Caco-2 (cell line): Measurements from ENCODE around the gene BRICD5. TPM values are rescaled to one million over a fixed set of nuclear protein-coding genes. Genes with fewer than 3 reads are reported as not detected.

Experiments
- BruUV-seq: library from RNA; stranded (reverse); fragments of 400-500 nt; replicated peaks from 2 replicates; lab custom pipeline; 2021; lab: Mats Ljungman, UMichigan
- CTCF ChIA-PET: fragments of 300-600 bp; sonication (Branson Sonifier 250); formaldehyde crosslinking; loops from one replicate; lab custom pipeline; 2022; ENCODE audit warnings: antibody characterized with exemption; lab: Charles Lee
- POLR2A ChIA-PET: fragments of 300-600 bp; sonication (Branson Sonifier 250); formaldehyde crosslinking; loops from one replicate; lab custom pipeline; 2022; ENCODE audit warnings: antibody characterized with exemption; lab: Charles Lee
- DNase-seq, 2 experiments: peaks; one replicate each; pipeline versions ENCODE4 v3.0.0 to v3.0.0-alpha.2; 2020 to 2022
- H3K27me3 ChIP-seq: replicated peaks from 2 replicates; pipeline ENCODE4 v1.6.0; 2011; ENCODE audit warnings: low read length; ENCODE audit not compliant: control insufficient read depth, insufficient read depth
- H3K36me3 ChIP-seq: 2 replicates; pipeline ENCODE4 v1.5.1; 2011; ENCODE audit warnings: low read length; ENCODE audit not compliant: control insufficient read depth, insufficient read depth
- H3K4me1 ChIP-seq: fragments of 250-450 bp; sonication (Bioruptor Pico); 2 replicates; pipeline ENCODE4 v1.5.1; 2020; ENCODE audit warnings: mild to moderate bottlenecking
- H3K4me3 ChIP-seq: 2 replicates; pipeline ENCODE4 v1.5.1; 2011; ENCODE audit warnings: low read depth, mild to moderate bottlenecking, control low read depth, low read length
- H3K9me3 ChIP-seq: fragments of 250-450 bp; sonication (Bioruptor Pico); 2 replicates; pipeline ENCODE4 v1.5.1; 2020; ENCODE audit warnings: mild to moderate bottlenecking, moderate library complexity
- H3K27ac Mint-ChIP-seq: one replicate; pipeline ENCODE4 v1.8.0; 2022; ENCODE audit warnings: mixed read lengths; ENCODE audit not compliant: unreplicated experiment
- H3K27me3 Mint-ChIP-seq: one replicate; pipeline ENCODE4 v1.8.0; 2022; ENCODE audit warnings: mixed read lengths; ENCODE audit not compliant: insufficient read depth, unreplicated experiment
- H3K36me3 Mint-ChIP-seq: one replicate; pipeline ENCODE4 v1.8.0; 2022; ENCODE audit warnings: mild to moderate bottlenecking, mixed read lengths; ENCODE audit not compliant: insufficient read depth, unreplicated experiment
- H3K4me1 Mint-ChIP-seq: one replicate; pipeline ENCODE4 v1.8.0; 2022; ENCODE audit warnings: low read depth, mixed read lengths; ENCODE audit not compliant: unreplicated experiment
- H3K4me3 Mint-ChIP-seq: one replicate; pipeline ENCODE4 v1.8.0; 2022; ENCODE audit warnings: mild to moderate bottlenecking, moderate library complexity, mixed read lengths; ENCODE audit not compliant: unreplicated experiment
- H3K9me3 Mint-ChIP-seq: one replicate; pipeline ENCODE4 v1.8.0; 2022; ENCODE audit warnings: mixed read lengths; ENCODE audit not compliant: unreplicated experiment
- CTCF ChIP-seq, 2 experiments: fragments of 200-600 bp in 1 of 2; IDR thresholded peaks; 1 replicate in 1 of 2; 2 replicates in 1 of 2; pipeline versions ENCODE4 v1.5.1 to v1.8.0; 2011 to 2022; ENCODE audit warnings: antibody characterized with exemption in 1 of 2, control low read depth in 1 of 2, inconsistent platforms in 1 of 2, low read depth in 1 of 2, low read length in 1 of 2, mild to moderate bottlenecking in 1 of 2, moderate library complexity in 1 of 2; ENCODE audit not compliant: insufficient read depth in 1 of 2, severe bottlenecking in 1 of 2, unreplicated experiment in 1 of 2
- intact Hi-C: fragments of 100-400 bp; cut with micrococcal nuclease; formaldehyde crosslinking; loops from one replicate; pipeline ENCODE4 v1.10.0; 2022; ENCODE audit not compliant: unreplicated experiment
- total RNA-seq: library from RNA; stranded (reverse); gene quantifications from 2 replicates; pipeline ENCODE4 v1.2.3, GENCODE V29; 2022

Gene BRICD5
- total RNA-seq, 1 experiment from 2014 or later = 10.0 TPM

GRCh38 chr16:2238150-2238837 lies 27.6 kb upstream of the BRICD5 start:
- H3K27me3 Mint-ChIP-seq = no peaks in the 10 kb centered on the region
- no peaks in the 10 kb centered on the region for H3K9me3 Mint-ChIP-seq
- Histone ChIP-seq H3K9me3 (no peaks in the 10 kb centered on the region), H3K4me1 (peaks cover 8% of the 10 kb centered on the region; the same call in 1 of the 2 replicates), H3K4me3 (no peak overlapping the region), H3K27me3 (no peaks in the 10 kb centered on the region), H3K36me3 (no peaks in the 10 kb centered on the region; the same call in 1 of the 2 replicates)
- ChIA-PET CTCF (interaction anchor here (0.9 to 1.0 kb wide), 2 partner anchors 14 to 43 kb away, joined by 3 read pairs; no protein-coding TSS in a partner anchor), POLR2A (interaction anchor here (0.8 kb wide), 1 partner anchor 24 kb away, joined by 3 read pairs; the partner anchor contains the start of gene PGP)
- no peak overlapping the region for H3K4me3 Mint-ChIP-seq
- no peak overlapping the region for H3K27ac Mint-ChIP-seq
- no TSS peak for BruUV-seq
- DNase-seq = no peak
- no peaks in the 10 kb centered on the region for H3K4me1 Mint-ChIP-seq
- intact Hi-C loops = no loop called here
- no peak for TF ChIP-seq CTCF (IDR thresholded peaks at IDR 0.05; ENCODE audit: insufficient read depth in 1 of 2, low read depth in 1 of 2, low read length in 1 of 2, severe bottlenecking in 1 of 2, unreplicated experiment in 1 of 2)
- peaks cover 66% of the 10 kb centered on the region for H3K36me3 Mint-ChIP-seq

- peak overlapping the region; percentile 46 for H3K4me3 ChIP-seq
- H3K4me3 Mint-ChIP-seq = peak overlapping the region; percentile 56
- ChIA-PET CTCF (no interaction called here), POLR2A (no interaction called here)
- no peak for TF ChIP-seq CTCF (IDR thresholded peaks at IDR 0.05; ENCODE audit: insufficient read depth in 1 of 2, low read depth in 1 of 2, low read length in 1 of 2, severe bottlenecking in 1 of 2, unreplicated experiment in 1 of 2)
- intact Hi-C loops = no loop called here
- H3K4me1 ChIP-seq = peaks cover 8% of the 10 kb centered on the region; the same call in 1 of the 2 replicates
- H3K9me3 Mint-ChIP-seq = no peaks in the 10 kb centered on the region
- no peaks in the 10 kb centered on the region for H3K4me1 Mint-ChIP-seq
- no TSS peak for BruUV-seq
- no peaks in the 10 kb centered on the region for H3K36me3 ChIP-seq
- no peaks in the 10 kb centered on the region for H3K9me3 ChIP-seq
- H3K36me3 Mint-ChIP-seq = peaks cover 60% of the 10 kb centered on the region
- no peaks in the 10 kb centered on the region for H3K27me3 ChIP-seq
- H3K27me3 Mint-ChIP-seq = no peaks in the 10 kb centered on the region
- DNase-seq = no peak
- H3K27ac Mint-ChIP-seq = no peak overlapping the region
Measured at GRCh38 chr16:2237493-2238149, 27.0 kb upstream of the BRICD5 start.

GRCh38 chr16:2237102-2237482 lies 26.4 kb upstream of the BRICD5 start:
- no TSS peak for BruUV-seq
- Mint-ChIP-seq H3K36me3 (peaks cover 54% of the 10 kb centered on the region), H3K27me3 (no peaks in the 10 kb centered on the region), H3K4me1 (no peaks in the 10 kb centered on the region), H3K4me3 (peak overlapping the region; percentile 56), H3K9me3 (no peaks in the 10 kb centered on the region), H3K27ac (no peak overlapping the region)
- POLR2A ChIA-PET = no interaction called here
- CTCF ChIA-PET = no interaction called here
- no peaks in the 10 kb centered on the region for H3K9me3 ChIP-seq
- intact Hi-C loops = no loop called here
- H3K4me1 ChIP-seq = peaks cover 8% of the 10 kb centered on the region; the same call in 1 of the 2 replicates
- DNase-seq = peak in 1 of 2 experiments; percentile 45
- H3K4me3 ChIP-seq = peak overlapping the region; percentile 46
- TF ChIP-seq CTCF (IDR thresholded peaks at IDR 0.05; ENCODE audit: insufficient read depth in 1 of 2, low read depth in 1 of 2, low read length in 1 of 2, severe bottlenecking in 1 of 2, unreplicated experiment in 1 of 2) = no peak
- no peaks in the 10 kb centered on the region for H3K36me3 ChIP-seq
- no peaks in the 10 kb centered on the region for H3K27me3 ChIP-seq
